ENCODE measurements around the gene VPS50. TPM values are rescaled to one million over a fixed set of nuclear protein-coding genes. Genes with fewer than 3 reads are reported as not detected.

The VPS50 gene
- total RNA-seq, 4 donors from 2014 or later: 17.4 to 26.6 (median 23.7) TPM

DNA sequence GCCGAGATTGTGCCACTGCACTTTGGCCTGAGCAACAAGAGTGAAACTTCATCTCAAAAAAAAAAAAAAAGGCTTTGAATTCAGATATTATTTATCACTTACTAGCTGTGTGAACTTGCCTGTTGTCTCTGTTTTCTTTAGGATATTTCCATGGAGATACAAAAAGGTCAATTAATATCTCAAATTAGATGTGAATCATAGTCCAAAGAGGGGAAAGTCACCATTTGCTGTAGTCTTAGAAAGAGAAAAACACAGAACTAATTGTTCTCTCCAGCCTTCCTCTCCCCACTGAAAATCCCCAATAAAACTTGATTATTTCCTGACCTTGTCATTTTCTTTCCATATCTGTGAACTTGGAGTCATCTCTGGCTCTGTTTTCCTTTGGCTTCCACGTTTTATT is 27.1 kb upstream of the VPS50 start:
- H3K27ac ChIP-seq: no peak overlapping the region
- 0 to 52% methylated on average over 1 to 2 of the region's 2 CpGs for WGBS, 2 donors (ENCODE audit: low coverage in 1 of 2)
- no peak overlapping the region for H3K4me3 ChIP-seq
- no peak for ATAC-seq
- H3K27me3 ChIP-seq: no peaks in the 10 kb centered on the region
- no peaks in the 10 kb centered on the region for H3K36me3 ChIP-seq
- no peaks in the 10 kb centered on the region for H3K4me1 ChIP-seq
- no peak for TF ChIP-seq POLR2AphosphoS5 (IDR thresholded peaks at IDR 0.05)
- no peak for TF ChIP-seq POLR2A (IDR thresholded peaks at IDR 0.05)
- TF ChIP-seq EP300 (IDR thresholded peaks at IDR 0.05): no peak
- no peak for TF ChIP-seq CTCF (IDR thresholded peaks at IDR 0.05)
- no peaks in the 10 kb centered on the region for H3K9me3 ChIP-seq

GRCh38 chr7:93211228-93211818 is 20.8 kb upstream of the VPS50 start:
- 72% methylated on average over 5 of the region's 5 CpGs for WGBS, 2 donors (ENCODE audit: low coverage in 1 of 2)
- ATAC-seq: no peak
- TF ChIP-seq EP300 (IDR thresholded peaks at IDR 0.05) (no peak), POLR2A (IDR thresholded peaks at IDR 0.05) (no peak), CTCF (IDR thresholded peaks at IDR 0.05) (no peak), POLR2AphosphoS5 (IDR thresholded peaks at IDR 0.05) (no peak)
- Histone ChIP-seq H3K4me3 (no peak overlapping the region), H3K9me3 (no peaks in the 10 kb centered on the region), H3K36me3 (no peaks in the 10 kb centered on the region), H3K27ac (no peak overlapping the region), H3K4me1 (no peaks in the 10 kb centered on the region), H3K27me3 (no peaks in the 10 kb centered on the region)

GRCh38 chr7:93212881-93213280 is 19.3 kb upstream of the VPS50 start:
- H3K4me1 ChIP-seq: no peaks in the 10 kb centered on the region
- H3K9me3 ChIP-seq: no peaks in the 10 kb centered on the region
- no peaks in the 10 kb centered on the region for H3K36me3 ChIP-seq
- no peak for ATAC-seq
- WGBS, 2 donors (ENCODE audit: low coverage in 1 of 2): 50 to 73% methylated on average over 1 of the region's 1 CpG
- no peak overlapping the region for H3K27ac ChIP-seq
- H3K27me3 ChIP-seq: no peaks in the 10 kb centered on the region
- no peak overlapping the region for H3K4me3 ChIP-seq
- no peak for TF ChIP-seq EP300 (IDR thresholded peaks at IDR 0.05)
- no peak for TF ChIP-seq POLR2AphosphoS5 (IDR thresholded peaks at IDR 0.05)
- no peak for TF ChIP-seq POLR2A (IDR thresholded peaks at IDR 0.05)
- no peak for TF ChIP-seq CTCF (IDR thresholded peaks at IDR 0.05)

GRCh38 chr7:93218997-93219827 is 13.0 kb upstream of the VPS50 start:
- Histone ChIP-seq H3K27me3 (no peaks in the 10 kb centered on the region), H3K9me3 (no peaks in the 10 kb centered on the region), H3K4me1 (no peaks in the 10 kb centered on the region), H3K27ac (no peak overlapping the region), H3K36me3 (no peaks in the 10 kb centered on the region), H3K4me3 (no peak overlapping the region)
- TF ChIP-seq CTCF (IDR thresholded peaks at IDR 0.05) (no peak), POLR2A (IDR thresholded peaks at IDR 0.05) (no peak), EP300 (IDR thresholded peaks at IDR 0.05) (no peak), POLR2AphosphoS5 (IDR thresholded peaks at IDR 0.05) (no peak)
- no peak for ATAC-seq
- 71 to 82% methylated on average over 6 to 7 of the region's 10 CpGs for WGBS, 2 donors (ENCODE audit: low coverage in 1 of 2)

DNA sequence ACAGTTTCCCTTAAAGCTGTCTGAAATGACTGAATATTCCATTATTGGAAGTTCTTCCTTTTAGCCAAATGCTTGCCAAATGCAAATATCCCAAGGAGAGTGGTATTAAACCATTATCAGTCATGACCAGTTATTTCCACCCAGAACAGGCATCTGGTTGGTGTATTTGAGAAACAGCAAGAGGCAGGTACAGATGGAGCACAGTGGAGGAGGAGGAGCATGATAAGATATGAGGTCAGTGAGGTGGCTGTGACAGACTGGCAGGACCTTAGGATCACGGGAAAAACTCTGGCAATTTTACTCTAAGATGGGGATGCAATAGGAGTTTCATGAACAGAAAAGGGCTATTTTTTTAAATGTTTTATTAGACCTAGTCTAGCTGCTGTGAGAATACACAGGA is 12.3 kb upstream of the VPS50 start:
- 46 to 100% methylated on average over 1 of the region's 1 CpG for WGBS, 2 donors (ENCODE audit: low coverage in 1 of 2)
- ATAC-seq: no peak
- Histone ChIP-seq H3K9me3 (no peaks in the 10 kb centered on the region), H3K27me3 (no peaks in the 10 kb centered on the region), H3K4me3 (no peak overlapping the region), H3K27ac (no peak overlapping the region), H3K36me3 (no peaks in the 10 kb centered on the region), H3K4me1 (no peaks in the 10 kb centered on the region)
- TF ChIP-seq EP300 (IDR thresholded peaks at IDR 0.05): no peak
- no peak for TF ChIP-seq CTCF (IDR thresholded peaks at IDR 0.05)
